HepG2 (cell line): Measurements from ENCODE around the gene RAB28. TPM values are rescaled to one million over a fixed set of nuclear protein-coding genes. Genes with fewer than 3 reads are reported as not detected.
A peak's percentile ranks its signal among the peaks of the same experiment; 100 is the strongest.

ENCODE experiments used
- ATAC-seq: fragments of 200-7000 bp; cut with Tn5 transposase; 3 replicates; pipeline ENCODE4 v1.9.1; 2020; ENCODE audit warnings: mild to moderate bottlenecking, moderate library complexity
- BruUV-seq: library from RNA; stranded (reverse); fragments of 400-500 nt; replicated peaks from 2 replicates; lab custom pipeline; 2021; lab: Mats Ljungman, UMichigan
- CTCF ChIA-PET: fragments of 300-600 bp; formaldehyde crosslinking; extraction: SDS; loops from one replicate; lab custom pipeline; 2021; ENCODE audit warnings: low total read pairs, inconsistent platforms, low intra/inter-chr PET ratio; lab: Yijun Ruan, JAX
- POLR2A ChIA-PET: fragments of 350-600 bp; sonication (Branson Sonifier 250); formaldehyde crosslinking; loops from one replicate; lab custom pipeline; 2020; ENCODE audit warnings: antibody characterized with exemption, inconsistent platforms; lab: Yijun Ruan, JAX
- DNase-seq: peaks from one replicate; pipeline ENCODE4 v3.0.0-alpha.2; 2015; ENCODE audit warnings: low spot score
- FAIRE-seq: peaks from 3 replicates; lab custom pipeline; 2011; peaks lifted over from hg19 to GRCh38; lab: Jason Lieb, UNC
- H2AFZ ChIP-seq: one replicate; pipeline ENCODE4 v1.6.1; 2011; ENCODE audit warnings: low read length, inconsistent platforms
- H3K27ac ChIP-seq: fragments of 300-600 bp; 3 replicates; pipeline ENCODE4 v1.8.0; 2011; ENCODE audit warnings: mixed run types, mild to moderate bottlenecking, mixed read lengths, low read length, inconsistent platforms; ENCODE audit not compliant: insufficient read depth; ENCODE audit errors: extremely low read length
- H3K27me3 ChIP-seq, 2 experiments: fragments of 200-600 bp in 1 of 2; 2 replicates in 1 of 2; 3 replicates in 1 of 2; pipeline versions ENCODE4 v1.6.0 to v1.8.0; 2011; ENCODE audit warnings: low read length in 2 of 2, mild to moderate bottlenecking in 2 of 2, moderate library complexity in 2 of 2, inconsistent platforms in 1 of 2; ENCODE audit not compliant: insufficient read depth in 2 of 2, control insufficient read depth in 1 of 2
- H3K36me3 ChIP-seq, 2 experiments: fragments of 200-600 bp in 1 of 2; replicated peaks in 1 of 2; 2 replicates in 1 of 2; 3 replicates in 1 of 2; pipeline versions ENCODE4 v1.5.1 to v1.8.0; 2011; ENCODE audit warnings: low read length in 2 of 2, inconsistent platforms in 1 of 2; ENCODE audit not compliant: insufficient read depth in 2 of 2, control insufficient read depth in 1 of 2
- H3K4me1 ChIP-seq: 2 replicates; pipeline ENCODE4 v1.5.1; 2012; ENCODE audit warnings: low read length, inconsistent platforms; ENCODE audit not compliant: insufficient read depth
- H3K4me2 ChIP-seq: 2 replicates; pipeline ENCODE4 v1.6.0; 2011; ENCODE audit warnings: low read depth, low read length, inconsistent platforms
- H3K4me3 ChIP-seq, 3 experiments: fragments of 200-600 bp in 1 of 3; sonication (generic), shearing (Covaris generic) in 1 of 3; replicated peaks in 1 of 3; 2 replicates each; pipeline ENCODE4 v1.5.1; 2011 to 2016; ENCODE audit warnings: low read length in 3 of 3, inconsistent platforms in 2 of 3, low read depth in 2 of 3, mild to moderate bottlenecking in 2 of 3, control low read depth in 1 of 3, mixed read lengths in 1 of 3; ENCODE audit not compliant: insufficient read depth in 1 of 3
- H3K79me2 ChIP-seq: one replicate; pipeline ENCODE4 v1.6.1; 2011; ENCODE audit warnings: low read length, inconsistent platforms; ENCODE audit not compliant: insufficient read depth
- H3K9ac ChIP-seq: 2 replicates; pipeline ENCODE4 v1.6.0; 2011; ENCODE audit warnings: mild to moderate bottlenecking, low read depth, low read length, inconsistent platforms; ENCODE audit not compliant: insufficient read depth
- H3K9me3 ChIP-seq: 2 replicates; pipeline ENCODE4 v1.5.1; 2012; ENCODE audit warnings: mild to moderate bottlenecking, low read length
- H4K20me1 ChIP-seq: 2 replicates; pipeline ENCODE4 v1.6.0; 2011; ENCODE audit warnings: inconsistent platforms, mild to moderate bottlenecking, low read length, moderate library complexity; ENCODE audit not compliant: insufficient read depth
- GFI1 ChIP-seq: sonication (generic); formaldehyde crosslinking; IDR thresholded peaks from 2 replicates; pipeline ENCODE4 v1.5.0; 2020; ENCODE audit warnings: missing genetic modification reagents, mild to moderate bottlenecking, borderline replicate concordance
- SOX13 ChIP-seq, 3 experiments: fragments of 450-650 bp in 1 of 3; sonication (generic) in 1 of 3; formaldehyde crosslinking in 1 of 3; IDR thresholded peaks in 2 of 3; conservative IDR thresholded peaks in 1 of 3; 2 replicates each; pipeline versions ENCODE4 v1.5.0 to v1.6.1; 2016 to 2020; ENCODE audit warnings: antibody characterized with exemption in 1 of 3, mild to moderate bottlenecking in 1 of 3, missing compliant biosample characterization in 1 of 3, missing genetic modification reagents in 1 of 3, moderate library complexity in 1 of 3
- SOX5 ChIP-seq: IDR thresholded peaks from 2 replicates; pipeline ENCODE4 v1.6.1; 2016; ENCODE audit warnings: borderline replicate concordance
- ZNF292 ChIP-seq: sonication (generic); formaldehyde crosslinking; IDR thresholded peaks from 2 replicates; pipeline ENCODE4 v1.8.1; 2022; ENCODE audit warnings: mild to moderate bottlenecking, low read depth, missing genetic modification reagents, borderline replicate concordance
- ZNF644 ChIP-seq: IDR thresholded peaks from 2 replicates; pipeline ENCODE4 v1.6.1; 2016; ENCODE audit warnings: low read depth
- whole genome bisulfite sequencing: methylation state at CpG from one replicate; pipeline ENCODE4 v1.1.6; 2017; ENCODE audit warnings: low lambda C conversion rate; 5-methylcytosine and 5-hydroxymethylcytosine counted together
- in situ Hi-C: cut with HindIII; loops from 2 replicates; pipeline ENCODE4 v1.10.0; 2017; ENCODE audit warnings: low pct_unique_long_range_greater_than_20kb; ENCODE audit not compliant: extremely low pct_ligation_motif_present
- intact Hi-C: fragments of 100-400 bp; cut with micrococcal nuclease; formaldehyde crosslinking; loops from one replicate; pipeline ENCODE4 v1.10.0; 2022; ENCODE audit not compliant: unreplicated experiment
- polyA plus RNA-seq, 8 experiments: library from polyadenylated mRNA; depleted of rRNA in 3 of 8; stranded (reverse) in 7 of 8; unstranded in 1 of 8; fragments of >200 nt; fragmentation: Illumina TruSeq in 4 of 8; extraction: Trizol in 4 of 8; gene quantifications; 2 replicates each; pipeline versions ENCODE4 v1.2.1 to v1.2.3, GENCODE V29; 2011 to 2016; ENCODE audit warnings: low read depth in 4 of 8, missing spikeins in 1 of 8, mixed read lengths in 1 of 8; ENCODE audit not compliant: insufficient read depth in 1 of 8
- total RNA-seq, 5 experiments: library from RNA; depleted of rRNA; stranded (reverse); fragments of >200 nt; fragmentation: Illumina TruSeq; extraction: Trizol; gene quantifications; 2 replicates each; pipeline ENCODE4 v1.2.3, GENCODE V29; 2016; ENCODE audit warnings: low read depth in 1 of 5
- TF ChIP-seq, protein P1 (sequence below): sonication (generic); formaldehyde crosslinking; IDR thresholded peaks from 2 replicates; pipeline ENCODE4 v1.5.0; 2020; ENCODE audit warnings: mild to moderate bottlenecking, missing genetic modification reagents, borderline replicate concordance

The RAB28 gene
- total and polyA plus RNA-seq, 2 of the 13 experiments (the other 11 are each of a cell fraction or from before 2014, with no cell fraction given), result 11.8 to 18.2 TPM

DNA sequence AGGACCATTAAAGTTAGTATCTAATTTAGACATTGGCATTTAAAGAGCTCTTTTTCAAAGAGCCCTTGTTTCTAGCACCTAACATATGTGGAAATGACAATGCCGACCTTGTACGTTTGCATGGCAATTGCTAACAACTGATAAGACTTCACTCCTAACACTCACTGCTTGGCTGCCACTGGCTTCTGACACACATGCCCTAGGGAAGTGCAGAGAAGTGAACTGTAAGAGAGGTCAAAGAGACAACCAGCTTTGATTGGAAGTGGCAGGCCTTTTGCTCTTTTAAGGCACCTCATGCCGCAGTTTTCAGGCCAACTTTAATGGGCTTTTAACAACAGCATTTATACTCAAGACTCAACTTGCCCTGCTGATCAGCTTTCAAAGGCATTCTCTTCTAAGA lies 158.4 kb downstream of the RAB28 start:
- POLR2A ChIA-PET, result no interaction called here
- no peak overlapping the region for H3K9ac ChIP-seq
- in situ Hi-C loops, result no loop called here
- no peaks in the 10 kb centered on the region for H4K20me1 ChIP-seq
- no peaks in the 10 kb centered on the region for H3K9me3 ChIP-seq
- no peak overlapping the region for H3K4me2 ChIP-seq
- no peaks in the 10 kb centered on the region for H3K36me3 ChIP-seq
- H3K4me1 ChIP-seq, result peaks cover 9% of the 10 kb centered on the region; the same call in 1 of the 2 replicates
- no peak overlapping the region for H3K27ac ChIP-seq
- 48% methylated on average over 3 of the region's 3 CpGs for WGBS
- no peaks in the 10 kb centered on the region for H3K27me3 ChIP-seq
- H3K4me3 ChIP-seq, result no peak overlapping the region
- DNase-seq, result peak; percentile 56
- BruUV-seq, result no TSS peak
- H2AFZ ChIP-seq, result no peak overlapping the region
- intact Hi-C loops, result no loop called here
- H3K79me2 ChIP-seq, result no peaks in the 10 kb centered on the region
- TF ChIP-seq, protein P1, sequence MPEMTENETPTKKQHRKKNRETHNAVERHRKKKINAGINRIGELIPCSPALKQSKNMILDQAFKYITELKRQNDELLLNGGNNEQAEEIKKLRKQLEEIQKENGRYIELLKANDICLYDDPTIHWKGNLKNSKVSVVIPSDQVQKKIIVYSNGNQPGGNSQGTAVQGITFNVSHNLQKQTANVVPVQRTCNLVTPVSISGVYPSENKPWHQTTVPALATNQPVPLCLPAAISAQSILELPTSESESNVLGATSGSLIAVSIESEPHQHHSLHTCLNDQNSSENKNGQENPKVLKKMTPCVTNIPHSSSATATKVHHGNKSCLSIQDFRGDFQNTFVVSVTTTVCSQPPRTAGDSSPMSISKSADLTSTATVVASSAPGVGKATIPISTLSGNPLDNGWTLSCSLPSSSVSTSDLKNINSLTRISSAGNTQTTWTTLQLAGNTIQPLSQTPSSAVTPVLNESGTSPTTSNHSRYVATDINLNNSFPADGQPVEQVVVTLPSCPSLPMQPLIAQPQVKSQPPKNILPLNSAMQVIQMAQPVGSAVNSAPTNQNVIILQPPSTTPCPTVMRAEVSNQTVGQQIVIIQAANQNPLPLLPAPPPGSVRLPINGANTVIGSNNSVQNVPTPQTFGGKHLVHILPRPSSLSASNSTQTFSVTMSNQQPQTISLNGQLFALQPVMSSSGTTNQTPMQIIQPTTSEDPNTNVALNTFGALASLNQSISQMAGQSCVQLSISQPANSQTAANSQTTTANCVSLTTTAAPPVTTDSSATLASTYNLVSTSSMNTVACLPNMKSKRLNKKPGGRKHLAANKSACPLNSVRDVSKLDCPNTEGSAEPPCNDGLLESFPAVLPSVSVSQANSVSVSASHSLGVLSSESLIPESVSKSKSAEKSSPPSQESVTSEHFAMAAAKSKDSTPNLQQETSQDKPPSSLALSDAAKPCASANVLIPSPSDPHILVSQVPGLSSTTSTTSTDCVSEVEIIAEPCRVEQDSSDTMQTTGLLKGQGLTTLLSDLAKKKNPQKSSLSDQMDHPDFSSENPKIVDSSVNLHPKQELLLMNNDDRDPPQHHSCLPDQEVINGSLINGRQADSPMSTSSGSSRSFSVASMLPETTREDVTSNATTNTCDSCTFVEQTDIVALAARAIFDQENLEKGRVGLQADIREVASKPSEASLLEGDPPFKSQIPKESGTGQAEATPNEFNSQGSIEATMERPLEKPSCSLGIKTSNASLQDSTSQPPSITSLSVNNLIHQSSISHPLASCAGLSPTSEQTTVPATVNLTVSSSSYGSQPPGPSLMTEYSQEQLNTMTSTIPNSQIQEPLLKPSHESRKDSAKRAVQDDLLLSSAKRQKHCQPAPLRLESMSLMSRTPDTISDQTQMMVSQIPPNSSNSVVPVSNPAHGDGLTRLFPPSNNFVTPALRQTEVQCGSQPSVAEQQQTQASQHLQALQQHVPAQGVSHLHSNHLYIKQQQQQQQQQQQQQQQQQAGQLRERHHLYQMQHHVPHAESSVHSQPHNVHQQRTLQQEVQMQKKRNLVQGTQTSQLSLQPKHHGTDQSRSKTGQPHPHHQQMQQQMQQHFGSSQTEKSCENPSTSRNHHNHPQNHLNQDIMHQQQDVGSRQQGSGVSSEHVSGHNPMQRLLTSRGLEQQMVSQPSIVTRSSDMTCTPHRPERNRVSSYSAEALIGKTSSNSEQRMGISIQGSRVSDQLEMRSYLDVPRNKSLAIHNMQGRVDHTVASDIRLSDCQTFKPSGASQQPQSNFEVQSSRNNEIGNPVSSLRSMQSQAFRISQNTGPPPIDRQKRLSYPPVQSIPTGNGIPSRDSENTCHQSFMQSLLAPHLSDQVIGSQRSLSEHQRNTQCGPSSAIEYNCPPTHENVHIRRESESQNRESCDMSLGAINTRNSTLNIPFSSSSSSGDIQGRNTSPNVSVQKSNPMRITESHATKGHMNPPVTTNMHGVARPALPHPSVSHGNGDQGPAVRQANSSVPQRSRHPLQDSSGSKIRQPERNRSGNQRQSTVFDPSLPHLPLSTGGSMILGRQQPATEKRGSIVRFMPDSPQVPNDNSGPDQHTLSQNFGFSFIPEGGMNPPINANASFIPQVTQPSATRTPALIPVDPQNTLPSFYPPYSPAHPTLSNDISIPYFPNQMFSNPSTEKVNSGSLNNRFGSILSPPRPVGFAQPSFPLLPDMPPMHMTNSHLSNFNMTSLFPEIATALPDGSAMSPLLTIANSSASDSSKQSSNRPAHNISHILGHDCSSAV (CRISPR knock-in tag), result no peak
- TF ChIP-seq SOX5 (CRISPR knock-in tag) (0 out of 2 replicates have a peak, but pooled peaks have one; percentile 11), GFI1 (CRISPR knock-in tag) (peak; percentile 23; the same call in 1 of the 2 replicates), SOX13 (IDR thresholded peaks at IDR 0.05) (no peak), SOX13 (CRISPR knock-in tag; conservative IDR thresholded peaks at IDR 0.05 in 1 of 2, IDR thresholded peaks at IDR 0.05 in 1 of 2) (0 out of 4 replicates have a peak, but pooled peaks of 1 of the 2 experiments have one; percentile 9), ZNF644 (CRISPR knock-in tag) (no peak), ZNF292 (peak; percentile 69; the same call in 1 of the 2 replicates)
- TF ChIP-seq, all 625 proteins: peak for 4
- peak; percentile 73 for FAIRE-seq
- peak; percentile 93 for ATAC-seq
- CTCF ChIA-PET, result no interaction called here
